ENCODE data around the gene STEAP1B.
A peak's percentile ranks its signal among the peaks of the same experiment; 100 is the strongest.
"Not testable (repeated sequence)": the region's sequence is repeated elsewhere in the genome, so short reads cannot be mapped to it uniquely, and the experiment has no call there.

STEAP1B gene

DNA sequence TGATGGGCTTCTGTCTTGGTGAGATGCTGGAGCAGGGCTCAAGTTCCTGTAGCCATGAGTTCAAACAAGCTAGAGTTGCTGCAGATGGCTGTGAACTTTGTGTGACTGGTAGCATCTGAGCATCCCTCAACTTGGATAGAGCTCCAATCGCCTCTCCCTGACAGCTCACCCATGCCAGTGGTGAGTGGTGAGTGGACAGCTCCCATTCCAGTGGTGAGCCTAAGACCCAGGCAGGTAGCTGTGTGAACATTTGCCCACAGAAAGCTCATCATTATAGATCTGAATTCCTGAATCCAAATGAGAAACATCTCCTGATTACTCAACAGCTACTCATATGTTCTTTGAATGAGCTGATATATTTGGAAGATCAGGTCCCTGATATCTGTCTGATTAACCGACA, 25.3 kb downstream of the STEAP1B start:
- no peaks in the 10 kb centered on the region for H3K4me1 ChIP-seq (ENCODE audit: control insufficient read depth, low read depth, low read length)
- no peaks in the 10 kb centered on the region for H3K27me3 ChIP-seq (ENCODE audit: control insufficient read depth, insufficient read depth, low read length)
- no peak overlapping the region for H3K4me3 ChIP-seq (ENCODE audit: low read length)
- no peak overlapping the region for H3K27ac ChIP-seq (ENCODE audit: low read length)
- no peaks in the 10 kb centered on the region for H3K36me3 ChIP-seq (ENCODE audit: control insufficient read depth, low read depth, low read length)
- no peaks in the 10 kb centered on the region for H3K9me3 ChIP-seq (ENCODE audit: control insufficient read depth, low read depth, low read length)
- no peak overlapping the region for H3K9ac ChIP-seq (ENCODE audit: low read length)

- Histone ChIP-seq H3K27me3 (ENCODE audit: control insufficient read depth, insufficient read depth, low read length) (no peaks in the 10 kb centered on the region), H3K9me3 (ENCODE audit: control insufficient read depth, low read depth, low read length) (no peaks in the 10 kb centered on the region), H3K9ac (ENCODE audit: low read length) (no peak overlapping the region), H3K36me3 (ENCODE audit: control insufficient read depth, low read depth, low read length) (no peaks in the 10 kb centered on the region), H3K4me1 (ENCODE audit: control insufficient read depth, low read depth, low read length) (no peaks in the 10 kb centered on the region), H3K27ac (ENCODE audit: low read length) (no peak overlapping the region), H3K4me3 (ENCODE audit: low read length) (no peak overlapping the region)
These were observed 29.0 kb downstream of the STEAP1B start for GRCh38 chr7:22470981-22471380.

GRCh38 chr7:22469371-22470143, 30.4 kb downstream of the STEAP1B start:
- Histone ChIP-seq H3K9ac (ENCODE audit: low read length) (no peak overlapping the region), H3K36me3 (ENCODE audit: control insufficient read depth, low read depth, low read length) (no peaks in the 10 kb centered on the region), H3K27me3 (ENCODE audit: control insufficient read depth, insufficient read depth, low read length) (no peaks in the 10 kb centered on the region), H3K4me3 (ENCODE audit: low read length) (no peak overlapping the region), H3K9me3 (ENCODE audit: control insufficient read depth, low read depth, low read length) (no peaks in the 10 kb centered on the region), H3K4me1 (ENCODE audit: control insufficient read depth, low read depth, low read length) (no peaks in the 10 kb centered on the region), H3K27ac (ENCODE audit: low read length) (no peak overlapping the region)

GRCh38 chr7:22468609-22469008, 31.4 kb downstream of the STEAP1B start:
- no peaks in the 10 kb centered on the region for H3K27me3 ChIP-seq (ENCODE audit: control insufficient read depth, insufficient read depth, low read length)
- no peaks in the 10 kb centered on the region for H3K4me1 ChIP-seq (ENCODE audit: control insufficient read depth, low read depth, low read length)
- H3K9me3 ChIP-seq (ENCODE audit: control insufficient read depth, low read depth, low read length), result no peaks in the 10 kb centered on the region
- no peak overlapping the region for H3K9ac ChIP-seq (ENCODE audit: low read length)
- no peak overlapping the region for H3K4me3 ChIP-seq (ENCODE audit: low read length)
- H3K36me3 ChIP-seq (ENCODE audit: control insufficient read depth, low read depth, low read length), result no peaks in the 10 kb centered on the region
- no peak overlapping the region for H3K27ac ChIP-seq (ENCODE audit: low read length)

- Histone ChIP-seq H3K4me3 (ENCODE audit: low read length) (no peak overlapping the region), H3K36me3 (ENCODE audit: control insufficient read depth, low read depth, low read length) (no peaks in the 10 kb centered on the region), H3K9me3 (ENCODE audit: control insufficient read depth, low read depth, low read length) (no peaks in the 10 kb centered on the region), H3K27me3 (ENCODE audit: control insufficient read depth, insufficient read depth, low read length) (no peaks in the 10 kb centered on the region), H3K27ac (ENCODE audit: low read length) (no peak overlapping the region), H3K9ac (ENCODE audit: low read length) (no peak overlapping the region), H3K4me1 (ENCODE audit: control insufficient read depth, low read depth, low read length) (no peaks in the 10 kb centered on the region)
These were observed 35.7 kb downstream of the STEAP1B start for GRCh38 chr7:22464299-22464698.

DNA sequence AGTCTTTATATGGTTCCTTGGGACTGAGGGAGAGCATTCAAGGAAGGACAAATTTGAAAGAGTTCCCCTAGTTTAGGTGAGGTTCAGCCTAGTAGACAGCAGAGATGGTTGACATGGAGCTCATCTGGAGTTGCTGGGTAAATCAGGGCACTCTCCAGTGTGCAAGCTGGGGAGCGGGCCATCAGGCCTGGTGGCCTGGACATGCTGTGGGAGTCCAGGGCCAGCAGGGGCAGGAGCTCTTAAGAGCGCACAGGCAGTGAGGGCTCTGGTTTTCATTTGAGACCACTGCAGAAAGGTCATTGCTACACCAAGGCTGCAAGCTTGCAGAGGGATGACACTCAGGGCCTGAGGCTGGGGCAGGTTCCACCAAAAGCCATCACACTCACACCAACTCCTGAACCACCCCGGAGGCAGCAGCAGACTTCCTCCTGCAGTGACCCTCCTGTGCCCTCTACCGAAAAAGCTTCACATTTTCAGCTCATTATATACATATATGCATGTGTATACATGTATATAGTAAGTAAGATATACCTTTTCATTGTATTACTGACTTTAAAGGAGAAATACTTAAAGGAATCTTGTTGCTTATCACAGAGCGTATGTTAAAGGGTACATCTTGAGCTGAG, 39.5 kb downstream of the STEAP1B start:
- H3K4me3 ChIP-seq (ENCODE audit: low read length), result no peak overlapping the region
- H3K27ac ChIP-seq (ENCODE audit: low read length), result no peak overlapping the region
- H3K9me3 ChIP-seq (ENCODE audit: control insufficient read depth, low read depth, low read length), result no peaks in the 10 kb centered on the region
- H3K36me3 ChIP-seq (ENCODE audit: control insufficient read depth, low read depth, low read length), result no peaks in the 10 kb centered on the region
- no peaks in the 10 kb centered on the region for H3K4me1 ChIP-seq (ENCODE audit: control insufficient read depth, low read depth, low read length)
- H3K9ac ChIP-seq (ENCODE audit: low read length), result no peak overlapping the region
- H3K27me3 ChIP-seq (ENCODE audit: control insufficient read depth, insufficient read depth, low read length), result no peaks in the 10 kb centered on the region

DNA sequence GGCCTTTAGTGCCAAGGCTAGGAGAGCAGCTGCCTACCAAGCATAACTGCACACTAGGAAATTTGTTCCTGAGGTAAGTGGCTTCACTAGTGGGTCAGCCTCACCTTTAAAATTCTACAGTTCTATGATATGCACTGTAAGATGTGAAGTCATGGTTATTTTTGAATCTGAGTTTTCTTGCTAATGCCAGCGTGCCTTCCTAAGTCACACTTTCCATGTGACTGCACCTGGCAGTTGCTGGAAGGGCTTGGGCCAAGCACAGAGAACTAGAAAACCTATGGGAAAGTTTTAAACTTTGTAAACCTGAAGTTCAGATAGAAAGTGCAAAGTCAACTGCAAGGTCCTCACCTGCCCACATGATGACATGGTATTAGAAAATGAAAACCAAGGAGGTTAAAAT, 42.5 kb downstream of the STEAP1B start:
- H3K36me3 ChIP-seq (ENCODE audit: control insufficient read depth, low read depth, low read length), result no peaks in the 10 kb centered on the region
- H3K27me3 ChIP-seq (ENCODE audit: control insufficient read depth, insufficient read depth, low read length), result no peaks in the 10 kb centered on the region
- H3K9me3 ChIP-seq (ENCODE audit: control insufficient read depth, low read depth, low read length), result no peaks in the 10 kb centered on the region

GRCh38 chr7:22454446-22454845, 45.5 kb downstream of the STEAP1B start:
- Histone ChIP-seq H3K9me3 (ENCODE audit: control insufficient read depth, low read depth, low read length) (no peaks in the 10 kb centered on the region), H3K4me3 (ENCODE audit: low read length) (no peak overlapping the region), H3K4me1 (ENCODE audit: control insufficient read depth, low read depth, low read length) (no peaks in the 10 kb centered on the region), H3K27ac (ENCODE audit: low read length) (no peak overlapping the region), H3K36me3 (ENCODE audit: control insufficient read depth, low read depth, low read length) (no peaks in the 10 kb centered on the region), H3K9ac (ENCODE audit: low read length) (no peak overlapping the region), H3K27me3 (ENCODE audit: control insufficient read depth, insufficient read depth, low read length) (no peaks in the 10 kb centered on the region)

More for the DNA sequence above, 42.5 kb downstream of the STEAP1B start:
- H3K27ac ChIP-seq (ENCODE audit: low read length), result no peak overlapping the region
- H3K4me3 ChIP-seq (ENCODE audit: low read length), result no peak overlapping the region
- no peaks in the 10 kb centered on the region for H3K4me1 ChIP-seq (ENCODE audit: control insufficient read depth, low read depth, low read length)
- no peak overlapping the region for H3K9ac ChIP-seq (ENCODE audit: low read length)

- no peaks in the 10 kb centered on the region for H3K36me3 ChIP-seq (ENCODE audit: control insufficient read depth, low read depth, low read length)
- no peak overlapping the region for H3K9ac ChIP-seq (ENCODE audit: low read length)
- H3K9me3 ChIP-seq (ENCODE audit: control insufficient read depth, low read depth, low read length), result no peaks in the 10 kb centered on the region
- H3K27me3 ChIP-seq (ENCODE audit: control insufficient read depth, insufficient read depth, low read length), result no peaks in the 10 kb centered on the region
- no peak overlapping the region for H3K27ac ChIP-seq (ENCODE audit: low read length)
- H3K4me3 ChIP-seq (ENCODE audit: low read length), result no peak overlapping the region
- H3K4me1 ChIP-seq (ENCODE audit: control insufficient read depth, low read depth, low read length), result no peaks in the 10 kb centered on the region
These were observed 46.9 kb downstream of the STEAP1B start for GRCh38 chr7:22452960-22453558.

DNA sequence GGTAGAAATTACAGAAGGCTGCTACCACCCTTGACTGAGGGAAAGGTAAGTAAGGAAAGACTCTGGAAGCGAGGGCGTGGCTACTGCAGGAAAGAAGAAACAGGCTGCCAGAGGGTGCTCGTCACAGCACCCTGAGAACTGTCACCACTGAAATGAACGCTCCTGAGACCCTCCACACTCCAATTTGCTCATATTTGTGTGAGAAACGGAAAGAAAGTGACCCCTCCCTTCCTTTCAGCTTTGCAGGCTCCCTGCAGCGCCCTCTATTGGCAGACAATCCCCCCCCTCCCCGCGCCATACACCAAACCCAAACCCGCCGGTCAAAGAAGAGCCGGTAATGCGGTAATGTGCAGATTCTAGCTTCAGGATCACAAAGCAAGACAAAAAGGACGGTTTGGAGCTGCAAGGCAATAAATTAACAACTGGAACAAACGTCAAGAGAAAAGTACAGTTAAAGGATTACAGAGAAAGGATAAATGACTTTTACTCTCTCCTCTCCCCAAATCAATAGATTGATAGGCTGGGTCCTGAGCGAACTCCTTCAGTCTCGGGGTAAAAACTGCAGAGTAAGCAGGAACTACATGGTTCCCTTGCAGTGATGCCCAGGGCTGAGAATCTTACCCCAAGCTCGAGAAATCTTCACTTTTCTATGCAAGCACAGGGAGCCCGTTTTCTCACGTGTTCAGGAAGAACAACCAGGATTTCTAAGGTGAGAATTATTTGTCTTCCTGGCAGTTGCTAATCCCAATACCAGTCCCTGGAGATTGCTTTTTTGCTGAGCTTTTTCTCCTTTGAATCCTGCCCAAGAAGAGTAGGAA, 47.6 kb downstream of the STEAP1B start:
- Histone ChIP-seq H3K9ac (ENCODE audit: low read length) (no peak overlapping the region), H3K36me3 (ENCODE audit: control insufficient read depth, low read depth, low read length) (no peaks in the 10 kb centered on the region), H3K9me3 (ENCODE audit: control insufficient read depth, low read depth, low read length) (no peaks in the 10 kb centered on the region), H3K27ac (ENCODE audit: low read length) (no peak overlapping the region), H3K4me1 (ENCODE audit: control insufficient read depth, low read depth, low read length) (no peaks in the 10 kb centered on the region), H3K4me3 (ENCODE audit: low read length) (peak overlapping the region; percentile 52), H3K27me3 (ENCODE audit: control insufficient read depth, insufficient read depth, low read length) (no peaks in the 10 kb centered on the region)

DNA sequence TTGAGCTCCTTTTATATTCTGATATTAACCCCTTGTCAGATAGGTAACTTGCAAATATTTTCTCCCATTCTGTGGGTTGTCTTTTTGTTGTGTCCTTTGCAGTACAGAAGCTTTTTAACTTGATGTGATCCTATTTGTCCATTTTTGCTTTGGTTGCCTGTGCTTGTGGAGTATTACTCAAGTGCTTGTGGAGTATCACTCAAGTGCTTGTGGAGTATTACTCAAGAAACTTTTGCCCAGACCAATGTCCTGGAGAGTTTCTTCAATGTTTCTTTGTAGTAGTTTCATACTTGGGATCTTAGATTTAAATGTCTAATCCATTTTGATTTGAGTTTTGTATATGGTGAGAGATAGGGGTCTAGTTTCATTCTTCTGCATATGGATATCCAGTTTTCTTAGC, 50.0 kb downstream of the STEAP1B start:
- H3K9me3 ChIP-seq (ENCODE audit: control insufficient read depth, low read depth, low read length); H3K27ac ChIP-seq (ENCODE audit: low read length); H3K27me3 ChIP-seq (ENCODE audit: control insufficient read depth, insufficient read depth, low read length); H3K4me3 ChIP-seq (ENCODE audit: low read length); H3K9ac ChIP-seq (ENCODE audit: low read length); H3K4me1 ChIP-seq (ENCODE audit: control insufficient read depth, low read depth, low read length); H3K36me3 ChIP-seq (ENCODE audit: control insufficient read depth, low read depth, low read length): not testable (repeated sequence)

All from iPS-18a (cell line).